ENCODE data around the gene ARID3A. TPM values are rescaled to one million over a fixed set of nuclear protein-coding genes. Genes with fewer than 3 reads are reported as not detected.

Gene ARID3A
- total RNA-seq, 1 donor from 2014 or later: 4.8 TPM

GRCh38 chr19:994516-994915 lies 68.7 kb downstream of the ARID3A start:
- Histone ChIP-seq H3K27me3 (ENCODE audit: low read depth) (peaks cover 47% of the 10 kb centered on the region), H3K36me3 (peaks cover 37% of the 10 kb centered on the region), H3K4me1 (peaks cover 11% of the 10 kb centered on the region), H3K27ac (replicated peaks) (no peak overlapping the region), H3K9me3 (replicated peaks) (no peaks in the 10 kb centered on the region), H3K4me3 (no peak overlapping the region)
- DNase-seq: no peak
- no peak for TF ChIP-seq CTCF (IDR thresholded peaks at IDR 0.05; ENCODE audit: borderline replicate concordance)
- intact Hi-C loops (cut with micrococcal nuclease): no loop called here

DNA sequence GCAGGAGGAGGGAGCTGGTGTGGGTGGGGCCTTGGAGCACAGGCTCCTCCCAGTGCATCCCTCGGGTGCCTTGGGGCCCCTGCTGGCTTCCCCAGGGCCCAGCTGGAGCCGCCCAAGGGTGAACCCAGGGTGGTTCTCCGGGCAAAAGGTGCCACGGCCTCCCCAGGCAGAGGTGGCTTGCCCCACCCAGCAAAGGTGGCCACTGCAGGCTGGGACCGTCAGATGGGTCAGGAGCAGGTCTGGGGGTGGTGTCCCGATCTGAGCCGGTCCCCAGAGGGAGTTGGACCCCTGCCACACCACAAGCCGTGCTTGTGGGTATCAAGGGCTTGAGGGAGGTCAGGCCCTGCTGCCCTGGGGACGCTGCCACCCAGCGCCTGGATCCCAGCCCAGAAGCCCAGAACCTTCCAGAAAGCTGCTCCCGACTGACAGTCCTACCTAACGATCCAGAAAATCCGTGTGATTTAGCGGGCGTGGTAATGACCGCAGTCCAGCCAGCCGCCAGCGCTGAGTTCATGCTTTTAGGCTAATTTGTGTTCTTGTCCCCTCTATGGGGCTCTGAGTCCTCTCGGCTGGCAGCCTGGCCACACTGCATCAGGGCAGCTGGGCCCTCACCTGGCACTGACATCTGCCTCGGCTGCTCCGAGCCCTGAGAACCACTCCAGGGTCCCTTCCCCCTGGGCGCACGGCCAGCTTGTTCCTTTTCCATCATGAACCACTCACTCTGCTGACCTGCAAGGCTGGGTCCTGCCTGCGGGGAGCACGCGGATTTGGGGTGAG lies 69.4 kb downstream of the ARID3A start:
- TF ChIP-seq CTCF (IDR thresholded peaks at IDR 0.05; ENCODE audit: borderline replicate concordance): no peak
- Histone ChIP-seq H3K9me3 (replicated peaks) (no peaks in the 10 kb centered on the region), H3K4me3 (no peak overlapping the region), H3K27ac (replicated peaks) (no peak overlapping the region), H3K4me1 (peaks cover 14% of the 10 kb centered on the region), H3K36me3 (peaks cover 30% of the 10 kb centered on the region), H3K27me3 (ENCODE audit: low read depth) (peaks cover 54% of the 10 kb centered on the region)
- no peak for DNase-seq
- intact Hi-C loops (cut with micrococcal nuclease): no loop called here

GRCh38 chr19:996051-996838 lies 70.4 kb downstream of the ARID3A start:
- Histone ChIP-seq H3K9me3 (replicated peaks) (no peaks in the 10 kb centered on the region), H3K27me3 (ENCODE audit: low read depth) (peaks cover 65% of the 10 kb centered on the region), H3K36me3 (peaks cover 20% of the 10 kb centered on the region), H3K27ac (replicated peaks) (no peak overlapping the region), H3K4me1 (peaks cover 22% of the 10 kb centered on the region), H3K4me3 (peak overlapping the region; percentile 7)
- no peak for DNase-seq
- intact Hi-C loops (cut with micrococcal nuclease): no loop called here
- no peak for TF ChIP-seq CTCF (IDR thresholded peaks at IDR 0.05; ENCODE audit: borderline replicate concordance)

DNA sequence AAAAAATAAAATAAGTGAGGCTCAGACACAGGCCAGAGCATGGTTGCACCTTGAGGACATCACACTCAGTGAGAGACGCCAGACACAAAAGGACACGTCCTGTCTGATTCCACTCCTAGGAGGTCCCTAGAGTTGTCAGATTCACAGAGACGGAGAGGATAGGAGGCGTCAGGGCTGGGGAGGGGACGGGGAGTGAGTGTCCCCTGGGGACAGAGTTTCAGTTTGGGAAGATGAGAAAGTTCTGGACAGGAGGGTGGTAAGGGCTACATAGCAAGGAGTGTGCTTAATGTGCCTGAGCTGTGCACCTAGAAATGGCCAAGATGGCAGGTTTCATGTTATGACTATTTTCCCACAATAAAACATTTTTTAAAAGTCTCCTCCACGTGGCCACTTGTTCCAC lies 72.2 kb downstream of the ARID3A start:
- no peak for TF ChIP-seq CTCF (IDR thresholded peaks at IDR 0.05; ENCODE audit: borderline replicate concordance)
- intact Hi-C loops (cut with micrococcal nuclease): no loop called here

GRCh38 chr19:999379-999719 lies 73.5 kb downstream of the ARID3A start:
- no peak overlapping the region for H3K27ac ChIP-seq (replicated peaks)
- no peak for TF ChIP-seq CTCF (IDR thresholded peaks at IDR 0.05; ENCODE audit: borderline replicate concordance)
- H3K27me3 ChIP-seq (ENCODE audit: low read depth): peaks cover 89% of the 10 kb centered on the region
- intact Hi-C loops (cut with micrococcal nuclease): no loop called here
- no peaks in the 10 kb centered on the region for H3K9me3 ChIP-seq (replicated peaks)
- H3K4me1 ChIP-seq: peaks cover 29% of the 10 kb centered on the region
- no peak for DNase-seq
- H3K4me3 ChIP-seq: no peak overlapping the region
- H3K36me3 ChIP-seq: peaks cover 2% of the 10 kb centered on the region

More for the DNA sequence above, 72.2 kb downstream of the ARID3A start:
- Histone ChIP-seq H3K36me3 (peaks cover 14% of the 10 kb centered on the region), H3K9me3 (replicated peaks) (no peaks in the 10 kb centered on the region), H3K4me1 (peaks cover 29% of the 10 kb centered on the region), H3K4me3 (no peak overlapping the region), H3K27me3 (ENCODE audit: low read depth) (peaks cover 83% of the 10 kb centered on the region), H3K27ac (replicated peaks) (no peak overlapping the region)
- no peak for DNase-seq

Measured in left ventricle myocardium inferior (tissue), 1 donor.